GM23248 (cell line): ENCODE measurements around the gene SIAH2. TPM values are rescaled to one million over a fixed set of nuclear protein-coding genes. Genes with fewer than 3 reads are reported as not detected.

Source experiments
- DNase-seq: peaks from one replicate; pipeline ENCODE4 v3.0.0-alpha.2; 2015
- H2AFZ ChIP-seq: fragments of 200-600 bp; sonication (generic); 2 replicates; pipeline ENCODE4 v1.6.1; 2016; ENCODE audit warnings: antibody characterized with exemption
- H3F3A ChIP-seq: fragments of 200-600 bp; sonication (generic); 2 replicates; pipeline ENCODE4 v1.6.1; 2016; ENCODE audit warnings: mild to moderate bottlenecking, antibody characterized with exemption, mixed run types; ENCODE audit not compliant: insufficient read depth
- H3K27ac ChIP-seq: fragments of 200-600 bp; sonication (generic); 2 replicates; pipeline ENCODE4 v1.5.1; 2016; ENCODE audit warnings: mild to moderate bottlenecking
- H3K27me3 ChIP-seq: fragments of 200-600 bp; sonication (generic); replicated peaks from 2 replicates; pipeline ENCODE4 v1.6.1; 2016; ENCODE audit warnings: mild to moderate bottlenecking; ENCODE audit not compliant: insufficient read depth
- H3K36me3 ChIP-seq: fragments of 200-600 bp; sonication (generic); 2 replicates; pipeline ENCODE4 v1.6.1; 2016; ENCODE audit warnings: low read depth, mild to moderate bottlenecking
- H3K4me1 ChIP-seq: fragments of 200-600 bp; sonication (generic); 2 replicates; pipeline ENCODE4 v1.6.1; 2016; ENCODE audit warnings: mild to moderate bottlenecking; ENCODE audit not compliant: insufficient read depth
- H3K4me2 ChIP-seq: fragments of 200-600 bp; sonication (generic); one replicate; pipeline ENCODE4 v1.6.1; 2016; ENCODE audit warnings: mild to moderate bottlenecking; ENCODE audit not compliant: unreplicated experiment
- H3K4me3 ChIP-seq: fragments of 200-600 bp; sonication (generic); 2 replicates; pipeline ENCODE4 v1.5.1; 2016; ENCODE audit warnings: mild to moderate bottlenecking
- H3K79me2 ChIP-seq: fragments of 200-600 bp; sonication (generic); 2 replicates; pipeline ENCODE4 v1.6.1; 2016; ENCODE audit warnings: mild to moderate bottlenecking; ENCODE audit not compliant: insufficient read depth
- H3K9ac ChIP-seq: fragments of 200-600 bp; sonication (generic); 2 replicates; pipeline ENCODE4 v1.6.1; 2016; ENCODE audit warnings: mild to moderate bottlenecking
- H3K9me2 ChIP-seq: fragments of 200-600 bp; sonication (generic); 2 replicates; pipeline ENCODE4 v1.6.1; 2016; ENCODE audit warnings: mixed run types, mild to moderate bottlenecking, moderate library complexity; ENCODE audit not compliant: insufficient read depth
- H3K9me3 ChIP-seq: fragments of 200-600 bp; sonication (generic); one replicate; pipeline ENCODE4 v1.6.1; 2017; ENCODE audit warnings: low read depth
- H4K20me1 ChIP-seq: fragments of 200-600 bp; sonication (generic); 2 replicates; pipeline ENCODE4 v1.6.0; 2016; ENCODE audit not compliant: insufficient read depth
- EZH2 ChIP-seq: fragments of 200-600 bp; sonication (generic); IDR thresholded peaks from 2 replicates; pipeline ENCODE4 v1.6.1; 2018; ENCODE audit warnings: antibody characterized with exemption, mild to moderate bottlenecking; ENCODE audit not compliant: insufficient read depth, poor library complexity, severe bottlenecking
- EZH2phosphoT487 ChIP-seq: fragments of 200-600 bp; sonication (generic); IDR thresholded peaks from 2 replicates; pipeline ENCODE4 v1.6.1; 2018; ENCODE audit warnings: antibody characterized with exemption, moderate library complexity, mild to moderate bottlenecking, low read depth; ENCODE audit not compliant: insufficient read depth
- WGBS, 2 experiments: methylation state at CpG; one replicate each; pipeline ENCODE4 v1.1.6; 2015 to 2017; ENCODE audit warnings: low lambda C conversion rate in 2 of 2, low coverage in 1 of 2; ENCODE audit errors: missing lambda C conversion rate in 2 of 2; 5-methylcytosine and 5-hydroxymethylcytosine counted together
- in situ Hi-C: fragments of 300-500 bp; cut with MboI; formaldehyde crosslinking; loops from 2 replicates; pipeline ENCODE4 v1.15.0; 2020
- polyA plus RNA-seq: library from polyadenylated mRNA; unstranded; fragments of >200 nt; fragmentation: Nextera tagmentation; extraction: Ambion mirVana; gene quantifications from 2 replicates; pipeline ENCODE4 v1.2.1, GENCODE V29; 2016
- total RNA-seq: library from RNA; depleted of rRNA; stranded (reverse); fragments of >200 nt; shearing (Covaris generic); gene quantifications from 2 replicates; pipeline ENCODE4 v1.2.3, GENCODE V29; 2014

Gene SIAH2
- total and polyA plus RNA-seq, 2 experiments from 2014 or later, result 27.2 to 84.7 TPM

- Histone ChIP-seq H3K4me3 (no peak overlapping the region), H3K9ac (no peak overlapping the region), H3K9me2 (no peaks in the 10 kb centered on the region), H3F3A (no peaks in the 10 kb centered on the region), H3K36me3 (no peaks in the 10 kb centered on the region), H3K4me2 (no peak overlapping the region), H4K20me1 (no peaks in the 10 kb centered on the region), H3K27me3 (no peaks in the 10 kb centered on the region), H3K4me1 (no peaks in the 10 kb centered on the region), H3K27ac (no peak overlapping the region), H3K79me2 (no peaks in the 10 kb centered on the region), H3K9me3 (no peaks in the 10 kb centered on the region), H2AFZ (no peak overlapping the region)
- TF ChIP-seq EZH2 (no peak), EZH2phosphoT487 (no peak)
- DNase-seq, result no peak
- WGBS, 2 experiments, result 79 to 84% methylated on average over 17 to 19 of the region's 19 CpGs
- in situ Hi-C loops, result loop anchor here (10.0 kb wide), 1 partner anchor 117 kb away; no protein-coding TSS in a partner anchor
Measured at GRCh38 chr3:150727653-150728502, 35.1 kb downstream of the SIAH2 start.

DNA sequence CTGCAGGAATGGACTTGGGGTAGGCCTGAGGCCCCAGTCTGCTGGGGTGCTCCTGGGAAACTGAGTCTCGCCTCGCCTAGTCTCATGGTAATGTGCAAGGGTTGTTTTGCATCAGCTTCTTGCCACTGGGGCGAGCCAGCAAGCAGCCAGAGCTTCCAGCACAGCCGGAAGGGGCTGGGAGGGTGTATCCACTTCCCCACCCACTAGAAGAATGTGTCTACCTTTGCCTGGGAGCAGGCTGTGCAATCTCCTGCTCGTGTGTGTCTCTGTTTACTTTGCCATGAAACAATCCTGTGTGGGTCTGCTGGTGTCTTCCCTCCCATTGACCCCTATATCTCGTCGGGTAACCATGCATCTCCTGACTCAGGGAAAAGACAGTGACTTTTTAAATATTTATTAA lies 37.4 kb downstream of the SIAH2 start:
- Histone ChIP-seq H3K36me3 (no peaks in the 10 kb centered on the region), H3K4me3 (no peak overlapping the region), H3K4me2 (no peak overlapping the region), H3K27ac (no peak overlapping the region), H4K20me1 (no peaks in the 10 kb centered on the region), H3K79me2 (no peaks in the 10 kb centered on the region), H3K4me1 (no peaks in the 10 kb centered on the region), H3K9me3 (no peaks in the 10 kb centered on the region), H3F3A (no peaks in the 10 kb centered on the region), H3K27me3 (no peaks in the 10 kb centered on the region), H3K9ac (no peak overlapping the region), H3K9me2 (no peaks in the 10 kb centered on the region), H2AFZ (no peak overlapping the region)
- DNase-seq, result no peak
- TF ChIP-seq EZH2 (no peak), EZH2phosphoT487 (no peak)
- 89 to 92% methylated on average over 7 of the region's 7 CpGs for WGBS, 2 experiments
- in situ Hi-C loops, result loop anchor here (10.0 kb wide), 1 partner anchor 119 kb away; no protein-coding TSS in a partner anchor

GRCh38 chr3:150723946-150724345 lies 39.0 kb downstream of the SIAH2 start:
- TF ChIP-seq EZH2 (no peak), EZH2phosphoT487 (no peak)
- no peak overlapping the region for H2AFZ ChIP-seq
- WGBS, 2 experiments, result 57 to 58% methylated on average over 6 of the region's 6 CpGs
- H3K9me2 ChIP-seq, result no peaks in the 10 kb centered on the region
- H3K9me3 ChIP-seq, result no peaks in the 10 kb centered on the region
- H3K79me2 ChIP-seq, result no peaks in the 10 kb centered on the region
- H3K36me3 ChIP-seq, result no peaks in the 10 kb centered on the region
- H3K27me3 ChIP-seq, result no peaks in the 10 kb centered on the region
- no peak overlapping the region for H3K9ac ChIP-seq
- no peak overlapping the region for H3K4me2 ChIP-seq
- in situ Hi-C loops, result loop anchor here (10.0 kb wide), 1 partner anchor 121 kb away; no protein-coding TSS in a partner anchor
- H4K20me1 ChIP-seq, result no peaks in the 10 kb centered on the region
- DNase-seq, result no peak
- no peaks in the 10 kb centered on the region for H3F3A ChIP-seq
- no peaks in the 10 kb centered on the region for H3K4me1 ChIP-seq
- H3K4me3 ChIP-seq, result no peak overlapping the region
- no peak overlapping the region for H3K27ac ChIP-seq

DNA sequence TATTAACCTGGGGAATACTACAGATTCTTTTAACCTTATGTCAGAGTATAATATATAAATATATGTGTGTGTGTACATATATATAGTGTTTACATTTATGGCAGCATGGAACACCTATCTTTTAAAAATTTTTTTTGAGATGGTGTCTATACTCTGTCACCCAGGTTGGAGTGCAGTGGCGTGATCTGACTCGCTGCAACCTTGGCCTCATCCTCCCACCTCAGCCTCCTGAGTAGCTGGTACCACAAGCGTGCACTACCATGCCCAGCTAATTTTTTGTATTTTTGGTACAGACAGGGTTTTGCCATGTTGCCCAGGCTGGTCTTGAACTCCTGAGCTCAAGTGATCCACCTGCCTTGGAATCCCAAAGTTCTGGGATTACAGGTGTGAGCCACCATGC lies 40.7 kb downstream of the SIAH2 start:
- in situ Hi-C loops, result loop anchor here (10.0 kb wide), 1 partner anchor 123 kb away; no protein-coding TSS in a partner anchor
- Histone ChIP-seq H3K79me2 (no peaks in the 10 kb centered on the region), H3K9ac (no peak overlapping the region), H3K9me3 (no peaks in the 10 kb centered on the region), H3K4me2 (no peak overlapping the region), H3K9me2 (no peaks in the 10 kb centered on the region), H3K4me3 (no peak overlapping the region), H3K27ac (no peak overlapping the region), H2AFZ (no peak overlapping the region), H4K20me1 (no peaks in the 10 kb centered on the region), H3F3A (no peaks in the 10 kb centered on the region), H3K4me1 (no peaks in the 10 kb centered on the region), H3K36me3 (no peaks in the 10 kb centered on the region), H3K27me3 (no peaks in the 10 kb centered on the region)
- TF ChIP-seq EZH2 (no peak), EZH2phosphoT487 (no peak)
- DNase-seq, result no peak
- WGBS, 2 experiments, result 95% methylated on average over 3 of the region's 3 CpGs
